GM19372 (cell line): ENCODE data around the gene BCL2.

Source experiments
- ATAC-seq: cut with Tn5 transposase; IDR thresholded peaks from one replicate; pipeline ENCODE4 v1.9.1; 2021; ENCODE audit warnings: mild to moderate bottlenecking, low read depth, moderate library complexity; ENCODE audit not compliant: unreplicated experiment

BCL2 gene

DNA sequence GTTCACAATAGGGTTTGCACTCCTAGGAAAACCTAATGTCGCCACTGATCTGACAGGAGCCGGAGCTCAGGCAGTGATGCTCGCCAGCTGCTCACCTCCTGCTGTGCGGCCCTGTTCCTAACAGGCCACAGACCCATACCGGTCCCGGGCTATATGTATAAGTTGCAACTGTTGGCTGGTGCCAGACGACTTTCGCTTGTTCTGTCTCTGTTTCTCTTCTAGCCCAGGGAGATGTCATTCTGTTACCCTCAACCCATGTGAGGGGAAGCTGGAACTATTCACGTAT lies 170.3 kb downstream of the BCL2 start:
- no peak for ATAC-seq

DNA sequence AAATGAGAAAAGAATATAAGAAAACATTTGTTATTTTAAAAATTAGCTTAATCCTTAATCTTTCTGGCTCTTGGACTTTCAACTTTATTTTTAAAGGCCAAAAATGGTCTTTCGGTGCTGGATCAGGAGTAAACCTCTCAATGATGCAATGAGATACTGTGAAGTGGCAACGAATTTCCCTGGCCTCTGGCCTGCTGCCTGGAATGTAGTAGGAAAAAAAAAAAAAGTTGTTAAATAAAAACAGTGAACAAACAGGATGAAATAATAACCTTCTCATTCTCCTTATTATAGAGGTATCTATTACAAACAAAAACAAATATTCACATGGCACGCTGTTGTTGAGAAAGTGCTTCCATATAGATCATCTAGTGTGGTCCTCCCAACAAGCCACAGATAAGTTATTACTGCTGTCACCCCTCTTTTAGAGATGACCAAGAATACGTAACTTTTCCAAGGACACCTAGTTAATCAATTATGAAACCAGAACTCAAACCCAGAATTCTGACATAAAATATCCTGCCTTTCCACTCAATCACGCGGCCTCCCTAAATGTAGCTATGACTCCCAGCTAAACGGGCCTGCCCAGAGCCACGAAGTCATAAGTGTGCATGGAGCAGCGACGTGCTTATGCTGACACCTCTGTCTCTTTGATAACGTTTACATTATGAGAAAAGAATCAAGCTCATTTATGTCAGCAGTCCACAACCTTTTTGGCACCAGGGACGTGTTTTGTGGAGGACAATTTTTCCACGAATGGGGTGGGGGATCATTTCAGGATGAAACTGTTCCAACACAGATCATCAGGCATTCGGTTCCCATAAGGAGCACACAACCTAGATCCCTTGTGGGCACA lies 170.9 kb downstream of the BCL2 start:
- no peak for ATAC-seq

- ATAC-seq = no peak
Measured at GRCh38 chr18:63147973-63148372, 171.6 kb downstream of the BCL2 start.

DNA sequence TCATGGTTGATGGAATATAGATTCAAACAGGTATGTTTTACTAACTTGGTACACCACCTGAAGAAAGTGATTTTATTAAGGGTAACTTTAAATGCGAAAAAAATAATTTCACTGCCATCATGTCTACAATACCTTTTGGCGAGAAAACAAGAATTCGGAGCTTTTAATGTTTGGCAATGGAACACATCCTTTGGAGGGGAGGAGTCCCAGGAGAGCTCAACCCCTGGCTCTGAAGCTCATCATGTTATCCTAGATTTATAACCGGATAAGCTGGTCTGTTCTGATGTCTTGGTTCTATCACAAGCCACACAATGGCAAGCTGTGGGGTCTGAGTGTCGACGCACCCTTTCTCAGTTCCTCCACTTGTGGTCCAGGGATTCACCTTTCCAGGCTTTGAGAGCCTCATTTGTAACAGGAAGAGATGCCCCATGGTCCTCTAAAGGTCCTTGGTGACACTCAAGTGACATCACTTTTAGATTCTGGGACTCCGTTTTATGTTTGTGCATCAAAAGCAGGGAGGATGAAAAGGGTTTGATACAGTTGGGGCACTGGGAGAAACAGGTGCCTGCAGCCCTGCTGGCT lies 172.7 kb downstream of the BCL2 start:
- ATAC-seq = no peak

DNA sequence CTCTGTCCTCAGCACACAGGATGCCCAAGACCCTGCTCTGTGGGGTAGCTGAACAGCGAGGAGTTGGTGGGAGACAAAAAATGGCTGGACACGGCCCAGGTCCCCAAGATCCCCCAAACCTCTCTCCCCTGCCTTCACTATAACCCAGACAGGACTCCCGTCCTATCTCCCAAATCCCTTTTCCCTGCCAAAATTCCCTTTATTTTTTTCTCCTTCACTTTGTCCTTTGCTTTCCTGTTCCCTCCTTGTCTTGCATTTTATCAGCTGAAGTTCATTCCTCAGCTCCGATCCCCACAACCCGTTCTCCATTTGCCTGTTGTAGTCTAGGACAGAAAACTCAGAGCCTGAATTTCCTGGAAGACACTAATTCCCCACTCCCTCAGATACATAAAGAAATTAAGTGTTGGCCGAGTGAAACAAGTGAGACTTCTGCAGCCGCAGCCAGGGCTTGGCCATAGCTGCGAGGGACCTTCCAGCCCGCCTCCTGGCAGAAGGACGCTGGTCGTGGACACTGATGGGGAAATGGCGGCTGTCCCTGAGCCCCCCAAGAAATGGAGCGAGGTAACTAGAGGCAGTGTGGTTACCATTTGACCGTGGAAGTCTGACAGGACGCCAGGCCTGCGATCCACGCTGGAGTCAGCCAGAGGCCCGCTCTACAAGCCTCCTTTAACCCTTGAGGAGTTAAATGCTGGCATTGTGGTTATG lies 173.6 kb downstream of the BCL2 start:
- no peak for ATAC-seq

GRCh38 chr18:63145166-63145850 lies 174.3 kb downstream of the BCL2 start:
- no peak for ATAC-seq

DNA sequence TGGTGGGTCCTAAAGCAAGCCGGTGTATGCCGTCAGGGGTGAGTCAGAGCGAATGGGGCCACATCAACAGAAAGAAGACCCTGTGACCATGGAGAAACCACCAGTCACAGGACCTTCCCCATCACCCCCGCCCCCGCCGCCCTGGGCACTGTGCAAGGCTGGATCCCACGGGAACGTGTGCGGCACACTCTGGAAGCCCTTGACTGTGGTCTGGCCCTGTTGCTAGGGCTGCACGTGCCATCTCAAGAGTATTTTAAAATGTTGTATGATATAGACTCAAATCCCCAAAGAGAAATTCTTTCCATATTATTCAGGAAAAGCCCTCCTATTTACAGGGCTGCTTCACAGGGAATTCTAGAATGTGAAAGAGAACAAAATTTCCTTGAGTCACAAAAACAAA lies 174.8 kb downstream of the BCL2 start:
- ATAC-seq = no peak

DNA sequence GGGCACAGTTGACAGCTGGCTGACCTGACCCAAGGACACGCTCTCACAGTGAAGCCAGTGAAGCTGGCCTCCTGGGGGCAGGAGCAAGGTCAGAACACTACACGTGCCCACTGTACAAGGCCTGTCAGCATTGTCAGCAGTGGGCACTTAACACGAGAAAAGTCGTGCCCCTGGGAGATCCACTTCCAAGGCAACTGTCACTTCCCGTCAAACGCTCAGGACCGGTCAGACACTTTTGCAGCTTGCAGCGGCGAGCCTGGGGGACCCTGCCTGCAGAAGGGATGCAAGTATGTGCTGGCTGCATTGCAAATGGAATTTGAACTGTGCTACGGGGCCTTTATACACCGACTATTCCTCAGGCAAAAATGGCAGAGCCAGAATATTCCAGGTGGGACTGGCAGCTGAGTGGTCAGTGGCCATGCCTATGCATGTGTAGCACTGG lies 176.2 kb downstream of the BCL2 start:
- no peak for ATAC-seq

GRCh38 chr18:63142594-63143225 lies 176.9 kb downstream of the BCL2 start:
- no peak for ATAC-seq

GRCh38 chr18:63141778-63142176 lies 177.8 kb downstream of the BCL2 start:
- ATAC-seq = peak; percentile 45

DNA sequence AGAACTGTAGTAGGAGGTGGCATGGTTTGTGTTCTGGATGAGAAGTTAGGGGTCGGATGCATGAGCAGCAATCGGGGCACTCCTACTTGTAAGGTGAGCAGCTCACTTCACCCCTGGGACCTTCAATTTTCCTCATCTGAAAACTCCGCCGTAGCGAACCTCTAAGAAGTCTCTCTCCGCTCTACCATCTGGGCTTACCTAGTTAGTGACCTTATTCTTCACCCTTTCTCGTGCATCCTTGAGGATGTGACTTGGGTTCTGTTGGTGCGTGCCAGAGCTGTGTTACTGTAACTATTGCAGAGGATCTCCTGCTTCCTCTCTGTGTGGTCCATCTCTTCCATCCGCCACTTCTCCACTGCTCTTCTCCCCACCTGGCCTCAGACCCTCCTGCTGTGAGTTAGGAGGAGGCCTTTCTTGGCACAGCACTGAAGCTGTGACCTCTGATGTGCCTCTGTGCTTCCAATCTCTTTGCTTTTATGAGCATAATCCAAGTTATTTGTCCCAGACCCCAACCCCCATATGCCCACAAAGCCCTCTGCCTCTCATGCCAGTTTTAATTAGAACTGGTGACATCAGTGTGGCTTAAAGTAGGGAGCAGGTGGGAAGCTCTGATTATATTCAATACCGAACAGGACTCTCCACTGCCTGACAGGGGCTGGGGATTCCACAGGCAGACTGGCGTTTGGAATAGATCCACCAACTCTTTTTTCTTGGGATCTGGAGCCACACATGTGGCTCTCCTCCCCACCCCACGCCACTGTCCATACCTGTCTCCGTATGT lies 178.4 kb downstream of the BCL2 start:
- no peak for ATAC-seq

DNA sequence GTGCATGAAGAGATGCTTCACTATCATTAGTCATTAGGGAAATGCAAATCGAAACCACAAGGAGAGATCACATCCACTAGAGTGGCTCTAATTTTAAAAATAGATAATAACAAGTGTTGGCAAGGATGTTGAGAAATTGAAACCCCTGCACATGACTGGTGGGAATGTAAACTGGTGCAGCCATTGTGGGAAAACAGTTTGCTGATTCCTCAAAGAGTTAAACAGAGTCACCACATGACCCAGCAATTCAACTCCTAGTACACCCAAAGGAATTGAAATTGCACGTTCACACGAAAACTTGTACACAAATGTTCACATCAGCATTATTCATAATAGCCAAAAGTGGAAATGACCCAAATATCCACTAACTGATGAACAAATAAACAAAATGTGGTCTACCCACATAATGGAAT lies 179.5 kb downstream of the BCL2 start:
- no peak for ATAC-seq

DNA sequence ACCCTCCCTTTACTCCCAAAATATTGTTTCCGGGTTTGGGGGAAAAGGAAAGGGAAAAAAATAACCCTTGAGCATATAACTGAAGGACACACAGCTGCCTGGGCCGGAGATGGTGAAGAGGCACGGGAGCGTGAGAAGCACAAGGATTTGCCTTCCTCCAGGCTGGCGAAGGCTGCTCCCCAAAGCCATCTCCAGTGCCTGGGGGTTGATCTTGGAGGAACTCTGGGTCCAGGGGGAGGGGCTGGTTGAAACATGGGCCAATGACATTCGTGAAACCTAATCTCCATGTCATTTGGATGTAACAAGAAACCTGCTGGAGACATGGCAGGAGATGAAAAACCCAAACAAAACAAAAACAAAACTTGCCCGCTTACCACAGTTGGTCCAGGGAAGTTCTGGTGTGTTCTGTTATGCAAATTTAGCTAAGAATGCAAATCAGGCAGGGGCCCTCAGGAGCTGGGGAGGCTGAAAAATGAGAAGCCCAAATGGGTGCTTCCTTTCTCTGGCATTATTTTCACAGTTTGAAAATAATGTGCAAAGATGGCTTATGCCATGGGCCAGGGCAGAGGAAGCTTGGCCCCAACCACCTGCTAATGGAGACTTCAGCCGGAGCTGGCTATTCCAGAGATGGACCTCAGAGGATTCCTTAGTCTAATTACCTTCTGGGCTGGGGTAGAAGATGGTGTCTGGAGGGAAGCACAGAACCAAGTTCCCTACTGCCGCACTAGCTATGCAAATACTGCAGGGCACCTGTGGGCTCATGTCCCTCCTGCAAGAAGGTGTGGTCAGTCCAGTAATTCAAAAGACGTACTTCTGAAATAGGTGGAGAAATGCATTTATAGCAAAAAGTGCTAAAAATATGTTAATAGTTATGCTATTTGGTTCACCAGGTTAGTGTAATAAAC lies 180.9 kb downstream of the BCL2 start:
- ATAC-seq = peak; percentile 47

GRCh38 chr18:63137999-63138435 lies 181.6 kb downstream of the BCL2 start:
- no peak for ATAC-seq

GRCh38 chr18:63135101-63135500 lies 184.5 kb downstream of the BCL2 start:
- no peak for ATAC-seq

DNA sequence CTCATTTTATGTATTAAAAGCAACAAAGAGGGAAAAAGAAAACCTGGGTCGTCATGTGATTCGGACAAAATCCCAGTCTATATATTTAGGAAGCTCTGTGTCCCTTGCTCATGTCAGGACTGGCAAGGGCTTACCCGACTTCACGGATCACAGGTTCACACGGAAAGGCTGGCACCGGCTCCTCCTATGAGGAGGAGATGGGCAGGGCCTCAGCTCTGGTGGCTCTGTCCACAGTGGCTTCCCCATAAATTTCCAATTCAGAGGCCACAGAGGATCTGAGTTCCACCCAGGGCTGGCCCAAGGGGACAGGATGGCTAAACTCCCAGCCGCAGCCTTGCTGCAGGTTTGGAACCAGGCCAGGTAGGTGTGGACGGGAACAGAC lies 186.8 kb downstream of the BCL2 start:
- ATAC-seq = no peak

DNA sequence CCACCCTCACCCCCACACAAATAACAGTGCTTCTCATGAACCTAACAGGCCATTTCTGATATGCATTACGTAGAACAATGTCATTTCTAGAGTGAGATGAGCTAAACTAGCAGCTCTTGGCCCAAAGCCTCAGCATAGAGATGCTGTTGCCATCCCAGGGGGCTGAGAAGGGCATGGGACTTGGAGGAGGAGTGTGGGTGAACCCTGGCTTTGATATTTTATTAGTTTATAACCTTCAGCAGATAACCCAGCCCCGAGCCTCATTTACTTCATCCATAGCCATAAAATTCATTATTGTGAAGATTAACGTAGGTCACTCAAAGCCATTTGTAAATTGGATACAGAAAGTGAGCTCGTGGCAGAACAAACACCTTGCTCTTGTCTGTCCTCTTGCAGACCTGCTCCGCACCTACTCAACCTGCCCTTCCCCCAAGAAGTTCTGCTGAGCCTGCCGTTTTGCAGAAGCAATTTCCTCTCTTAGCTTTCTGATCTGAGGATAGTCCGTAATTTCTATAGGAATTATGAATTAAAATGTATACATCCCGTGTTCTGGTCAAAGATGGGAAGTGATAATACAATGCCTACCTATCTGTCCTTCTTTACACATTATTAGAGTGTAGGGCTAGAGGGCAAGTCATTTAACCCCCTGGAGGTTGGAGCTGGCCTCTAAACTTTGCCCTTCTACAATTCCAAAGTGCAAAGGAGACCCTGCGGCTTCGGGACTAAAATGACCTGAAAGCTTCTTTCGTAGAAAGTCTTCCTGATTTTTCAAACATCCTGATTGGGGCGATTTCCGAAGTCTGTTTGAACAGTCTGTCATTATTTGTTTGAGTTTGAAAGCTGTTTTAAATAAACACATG lies 187.4 kb downstream of the BCL2 start:
- no peak for ATAC-seq
